Measurements from ENCODE around the gene CAD.

Gene CAD

DNA sequence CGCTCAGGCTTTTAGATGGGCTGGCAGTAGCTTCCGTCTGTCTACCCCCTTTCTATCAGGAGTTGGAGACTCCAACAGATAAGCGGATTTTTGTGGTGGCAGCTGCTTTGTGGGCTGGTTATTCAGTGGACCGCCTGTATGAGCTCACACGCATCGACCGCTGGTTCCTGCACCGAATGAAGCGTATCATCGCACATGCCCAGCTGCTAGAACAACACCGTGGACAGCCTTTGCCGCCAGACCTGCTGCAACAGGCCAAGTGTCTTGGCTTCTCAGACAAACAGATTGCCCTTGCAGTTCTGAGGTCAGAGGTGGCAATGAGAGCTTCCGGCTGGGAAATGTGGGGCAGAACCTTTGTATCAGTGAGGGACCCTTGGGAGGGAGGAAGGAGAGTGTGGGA is 14.8 kb downstream of the CAD start:
- no peak for DNase-seq

DNA sequence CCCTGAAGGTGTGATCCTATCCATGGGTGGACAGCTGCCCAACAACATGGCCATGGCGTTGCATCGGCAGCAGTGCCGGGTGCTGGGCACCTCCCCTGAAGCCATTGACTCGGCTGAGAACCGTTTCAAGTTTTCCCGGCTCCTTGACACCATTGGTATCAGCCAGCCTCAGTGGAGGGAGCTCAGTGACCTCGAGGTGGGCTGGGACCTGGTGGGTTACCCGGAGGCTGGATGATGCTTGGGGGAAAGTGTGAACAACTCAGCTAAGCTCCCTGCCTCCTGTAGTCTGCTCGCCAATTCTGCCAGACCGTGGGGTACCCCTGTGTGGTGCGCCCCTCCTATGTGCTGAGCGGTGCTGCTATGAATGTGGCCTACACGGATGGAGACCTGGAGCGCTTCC is 16.2 kb downstream of the CAD start:
- no peak for DNase-seq

DNA sequence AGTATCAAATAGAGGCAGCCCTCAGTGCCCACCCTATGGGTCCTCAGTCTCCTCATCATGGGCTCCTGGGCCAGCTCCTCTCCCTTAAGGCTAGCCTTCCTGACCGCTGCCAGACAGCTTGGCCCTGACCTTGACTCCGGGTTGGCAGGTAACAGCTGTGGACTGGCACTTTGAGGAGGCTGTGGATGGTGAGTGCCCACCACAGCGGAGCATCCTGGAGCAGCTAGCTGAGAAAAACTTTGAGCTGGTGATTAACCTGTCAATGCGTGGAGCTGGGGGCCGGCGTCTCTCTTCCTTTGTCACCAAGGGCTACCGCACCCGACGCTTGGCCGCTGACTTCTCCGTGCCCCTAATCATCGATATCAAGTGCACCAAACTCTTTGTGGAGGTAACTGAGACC is 19.0 kb downstream of the CAD start:
- DNase-seq = no peak

DNA sequence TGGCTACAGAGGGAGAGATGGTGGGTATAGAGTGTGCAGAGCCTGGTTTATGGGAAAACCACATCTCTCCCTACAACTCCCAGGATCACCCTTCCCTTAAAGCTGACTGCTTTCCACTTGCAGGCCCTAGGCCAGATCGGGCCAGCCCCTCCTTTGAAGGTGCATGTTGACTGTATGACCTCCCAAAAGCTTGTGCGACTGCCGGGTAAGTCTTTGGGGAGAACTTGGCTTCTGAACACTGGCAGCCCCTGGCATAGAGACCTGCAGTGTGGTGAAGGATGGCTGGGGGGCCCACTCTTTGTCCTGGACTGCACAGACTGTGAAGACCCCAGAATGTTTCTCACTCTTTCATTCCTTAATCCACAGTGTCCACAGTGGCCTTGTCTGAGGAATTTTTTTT is 19.5 kb downstream of the CAD start:
- DNase-seq = no peak

DNA sequence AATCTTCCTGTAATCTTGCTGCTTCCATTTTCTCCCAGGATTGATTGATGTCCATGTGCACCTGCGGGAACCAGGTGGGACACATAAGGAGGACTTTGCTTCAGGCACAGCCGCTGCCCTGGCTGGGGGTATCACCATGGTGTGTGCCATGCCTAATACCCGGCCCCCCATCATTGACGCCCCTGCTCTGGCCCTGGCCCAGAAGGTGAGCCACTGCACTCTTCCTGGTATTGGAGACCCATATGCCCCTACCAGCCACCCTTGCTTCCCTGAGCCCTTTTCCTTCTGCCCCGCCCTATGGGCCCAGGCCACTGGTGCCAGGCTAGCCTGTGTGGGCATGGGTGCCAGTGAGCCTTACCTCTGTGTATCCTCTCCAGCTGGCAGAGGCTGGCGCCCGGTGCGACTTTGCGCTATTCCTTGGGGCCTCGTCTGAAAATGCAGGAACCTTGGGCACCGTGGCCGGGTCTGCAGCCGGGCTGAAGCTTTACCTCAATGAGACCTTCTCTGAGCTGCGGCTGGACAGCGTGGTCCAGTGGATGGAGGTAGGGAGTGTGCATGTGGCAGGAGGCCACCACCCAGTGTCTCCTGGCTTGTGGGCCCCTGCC is 20.3 kb downstream of the CAD start:
- DNase-seq = no peak

DNA sequence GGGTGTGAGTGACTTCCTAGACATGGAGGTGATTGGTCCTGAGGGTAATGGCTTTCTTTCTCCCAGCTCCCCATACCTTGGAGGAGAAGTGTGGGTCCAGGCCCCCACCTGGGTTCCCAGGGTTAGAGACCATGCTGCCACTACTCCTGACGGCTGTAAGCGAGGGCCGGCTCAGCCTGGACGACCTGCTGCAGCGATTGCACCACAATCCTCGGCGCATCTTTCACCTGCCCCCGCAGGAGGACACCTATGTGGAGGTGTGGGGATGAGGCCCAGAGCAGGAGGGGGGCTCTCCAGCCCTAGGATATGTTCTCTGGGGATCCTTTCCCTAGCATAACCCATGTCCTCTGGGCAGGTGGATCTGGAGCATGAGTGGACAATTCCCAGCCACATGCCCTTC is 21.8 kb downstream of the CAD start:
- no peak for DNase-seq

DNA sequence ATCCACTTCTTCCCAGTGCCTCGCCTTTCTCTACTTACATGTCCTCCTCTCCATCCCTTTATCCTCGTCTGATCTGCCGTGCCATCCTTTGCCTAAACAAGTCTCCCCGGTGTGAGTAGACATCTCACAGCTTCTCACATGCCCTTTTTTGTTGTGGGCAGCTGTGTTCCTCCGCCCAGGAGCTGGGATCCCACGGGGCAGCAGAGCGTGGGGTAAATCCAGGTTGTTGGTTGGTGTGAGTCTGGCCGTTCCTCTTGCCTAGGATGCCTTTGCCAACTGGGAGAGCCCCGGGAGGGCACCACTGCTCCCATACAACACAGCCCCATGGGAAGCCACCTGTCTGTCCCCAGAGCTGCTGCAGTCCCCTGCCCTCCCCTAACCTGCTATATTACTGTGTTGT is 23.2 kb downstream of the CAD start:
- DNase-seq = no peak

DNA sequence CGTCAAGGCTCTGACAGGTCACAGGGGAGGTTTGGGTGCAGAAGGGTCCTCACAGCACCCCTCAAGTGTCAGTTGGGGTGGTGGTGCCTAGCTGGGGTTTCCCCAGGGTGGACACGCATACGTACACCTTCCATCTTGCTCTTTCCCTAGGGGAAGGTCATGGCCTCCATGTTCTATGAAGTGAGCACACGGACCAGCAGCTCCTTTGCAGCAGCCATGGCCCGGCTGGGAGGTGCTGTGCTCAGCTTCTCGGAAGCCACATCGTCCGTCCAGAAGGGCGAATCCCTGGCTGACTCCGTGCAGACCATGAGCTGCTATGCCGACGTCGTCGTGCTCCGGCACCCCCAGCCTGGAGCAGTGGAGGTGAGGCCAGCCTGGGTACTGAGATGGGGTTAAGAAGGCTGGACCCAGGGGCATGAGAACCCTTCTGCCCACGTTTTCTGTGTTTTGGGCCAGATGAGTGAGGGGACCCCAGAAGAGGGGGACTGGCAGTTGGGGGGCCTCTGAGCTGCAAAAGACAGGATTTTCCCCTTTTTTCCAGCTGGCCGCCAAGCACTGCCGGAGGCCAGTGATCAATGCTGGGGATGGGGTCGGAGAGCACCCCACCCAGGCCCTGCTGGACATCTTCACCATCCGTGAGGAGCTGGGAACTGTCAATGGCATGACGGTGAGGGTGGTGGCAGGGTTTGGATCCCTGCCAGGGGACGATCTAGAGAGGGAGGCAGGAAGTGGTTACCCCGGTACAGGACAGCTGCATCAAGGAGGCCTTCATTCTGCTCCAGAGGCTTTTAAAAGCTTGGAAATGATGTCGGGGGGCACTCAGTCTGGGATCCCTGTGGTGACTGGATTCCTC is 24.8 kb downstream of the CAD start:
- no peak for DNase-seq

DNA sequence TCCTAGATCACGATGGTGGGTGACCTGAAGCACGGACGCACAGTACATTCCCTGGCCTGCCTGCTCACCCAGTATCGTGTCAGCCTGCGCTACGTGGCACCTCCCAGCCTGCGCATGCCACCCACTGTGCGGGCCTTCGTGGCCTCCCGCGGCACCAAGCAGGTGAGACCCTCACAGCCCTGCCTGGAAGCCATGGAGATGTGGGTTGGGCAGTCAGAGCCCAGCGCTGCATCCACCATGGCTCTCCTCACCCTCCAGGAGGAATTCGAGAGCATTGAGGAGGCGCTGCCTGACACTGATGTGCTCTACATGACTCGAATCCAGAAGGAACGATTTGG is 25.4 kb downstream of the CAD start:
- no peak for DNase-seq

DNA sequence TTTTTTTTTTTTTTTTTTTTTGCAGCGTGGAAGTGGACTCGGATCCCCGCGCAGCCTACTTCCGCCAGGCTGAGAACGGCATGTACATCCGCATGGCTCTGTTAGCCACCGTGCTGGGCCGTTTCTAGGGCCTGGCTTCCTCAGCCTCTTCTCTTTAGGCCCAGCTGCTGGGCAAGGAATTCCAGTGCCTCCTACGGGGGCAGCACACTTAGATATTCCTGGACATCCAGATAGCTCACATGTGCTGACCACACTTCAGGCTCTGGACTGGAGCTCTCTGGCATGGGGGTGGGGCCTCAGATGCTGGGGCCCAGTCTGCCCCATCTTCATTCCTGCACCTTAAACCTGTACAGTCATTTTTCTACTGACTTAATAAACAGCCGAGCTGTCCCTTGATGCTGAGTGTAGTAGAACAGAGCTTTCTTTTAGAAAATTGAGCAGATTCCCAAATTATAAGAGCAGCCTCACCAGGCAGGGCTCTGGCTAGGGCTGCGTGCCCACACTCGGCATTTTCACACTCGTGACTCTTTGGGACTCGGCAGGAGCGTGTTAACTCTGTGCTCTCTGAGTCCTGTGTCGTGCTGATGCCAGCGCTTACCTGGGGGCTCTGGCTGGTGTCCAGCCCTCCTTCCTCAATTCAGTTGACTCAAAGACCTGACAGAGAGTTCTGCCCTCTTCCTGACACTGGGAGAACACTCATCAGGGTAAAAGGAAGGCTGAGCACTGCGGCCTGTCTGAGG is 26.4 kb downstream of the CAD start:
- no peak for DNase-seq

DNA sequence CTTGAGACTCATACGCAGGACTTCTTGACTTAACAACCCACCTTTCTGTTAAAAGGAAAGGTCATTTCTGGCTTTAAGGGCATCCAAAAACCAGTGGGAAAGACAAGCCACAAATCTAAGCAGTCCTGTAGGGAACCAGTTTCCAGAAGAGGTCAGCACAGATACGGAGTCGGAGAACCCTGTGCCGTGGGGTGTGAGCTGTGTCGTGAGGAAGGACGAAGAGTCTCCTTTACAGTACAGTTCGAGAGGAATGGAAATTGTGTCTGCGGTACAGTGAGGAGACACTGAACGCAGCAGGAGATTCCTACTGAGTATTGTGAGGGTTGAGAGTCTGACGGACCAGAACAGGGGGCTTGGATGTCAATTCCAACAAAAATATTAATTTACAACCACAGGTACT is 27.9 kb downstream of the CAD start:
- no peak for DNase-seq

DNA sequence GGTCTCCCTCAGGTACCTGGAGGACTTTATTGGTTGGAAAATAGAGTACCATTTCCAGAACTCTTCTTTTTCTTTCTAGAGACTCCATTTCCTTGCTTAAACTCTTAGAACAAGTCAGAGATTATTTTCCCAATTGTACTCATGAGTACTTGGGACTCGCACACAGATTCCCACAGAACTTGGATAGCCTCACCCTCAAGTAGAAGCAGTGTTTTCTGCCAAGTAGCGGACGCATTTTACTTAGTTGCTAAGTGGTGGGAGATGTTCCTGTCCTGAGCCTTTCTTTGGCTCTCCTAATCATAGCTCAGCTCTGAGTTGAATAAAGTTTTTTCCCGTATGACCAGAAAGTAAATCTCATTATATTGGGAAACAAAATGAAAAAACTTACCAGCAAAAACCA is 28.5 kb downstream of the CAD start:
- peak; percentile 5 for DNase-seq

DNA sequence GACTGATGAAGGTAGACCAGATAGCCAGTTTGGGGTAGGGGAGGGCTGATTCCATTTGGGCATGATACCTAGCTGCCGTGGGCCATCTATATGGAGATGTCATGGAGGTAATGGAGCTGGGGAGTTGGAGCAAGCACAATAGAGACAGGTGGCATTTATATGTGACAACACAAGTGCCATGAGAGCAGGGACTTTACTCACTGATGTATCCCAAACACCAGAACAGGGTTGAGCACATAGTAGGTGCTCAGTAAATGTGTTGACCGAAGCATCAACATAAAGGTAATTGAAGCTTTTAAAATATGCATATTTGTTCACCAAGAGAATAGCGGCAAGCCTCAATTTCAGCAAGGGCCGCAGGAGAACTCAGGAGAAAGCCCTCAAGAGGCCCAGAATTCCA is 30.7 kb downstream of the CAD start:
- DNase-seq = no peak

DNA sequence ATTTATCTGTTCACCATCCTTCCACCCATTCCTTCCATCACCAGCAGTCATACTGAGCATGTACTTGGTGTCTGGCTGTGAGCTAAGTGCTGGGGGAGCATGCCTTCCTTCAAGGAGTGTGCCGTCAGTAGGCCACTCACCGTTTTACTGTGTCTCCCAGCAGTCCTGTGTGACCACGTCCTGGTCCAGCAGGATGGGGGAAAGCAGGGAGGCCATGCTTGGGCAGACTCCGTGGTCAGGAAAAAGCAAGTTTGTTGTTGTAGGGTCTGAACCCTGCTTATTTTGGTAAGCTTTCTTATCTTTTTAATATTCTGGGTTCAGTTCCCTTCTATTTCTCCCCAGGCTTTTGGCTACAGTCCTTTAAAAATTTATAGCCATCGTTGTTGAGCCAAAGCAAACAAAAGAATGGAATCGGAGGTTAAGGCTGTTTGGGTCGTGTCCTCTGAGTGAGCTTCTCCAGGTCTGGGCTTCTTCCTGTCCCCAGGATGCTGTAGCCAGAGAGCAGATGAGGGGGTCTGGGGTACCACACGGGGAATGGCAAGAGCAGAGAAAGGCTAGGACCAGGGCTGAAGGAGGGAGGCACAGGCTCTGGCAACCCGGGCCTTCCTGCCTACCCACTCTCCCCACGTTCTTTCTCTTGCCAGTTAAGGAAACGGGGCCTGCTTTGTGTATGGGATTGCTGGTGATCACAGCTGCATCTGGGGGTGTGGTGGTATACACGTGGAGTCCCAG is 32.2 kb downstream of the CAD start:
- DNase-seq = no peak

DNA sequence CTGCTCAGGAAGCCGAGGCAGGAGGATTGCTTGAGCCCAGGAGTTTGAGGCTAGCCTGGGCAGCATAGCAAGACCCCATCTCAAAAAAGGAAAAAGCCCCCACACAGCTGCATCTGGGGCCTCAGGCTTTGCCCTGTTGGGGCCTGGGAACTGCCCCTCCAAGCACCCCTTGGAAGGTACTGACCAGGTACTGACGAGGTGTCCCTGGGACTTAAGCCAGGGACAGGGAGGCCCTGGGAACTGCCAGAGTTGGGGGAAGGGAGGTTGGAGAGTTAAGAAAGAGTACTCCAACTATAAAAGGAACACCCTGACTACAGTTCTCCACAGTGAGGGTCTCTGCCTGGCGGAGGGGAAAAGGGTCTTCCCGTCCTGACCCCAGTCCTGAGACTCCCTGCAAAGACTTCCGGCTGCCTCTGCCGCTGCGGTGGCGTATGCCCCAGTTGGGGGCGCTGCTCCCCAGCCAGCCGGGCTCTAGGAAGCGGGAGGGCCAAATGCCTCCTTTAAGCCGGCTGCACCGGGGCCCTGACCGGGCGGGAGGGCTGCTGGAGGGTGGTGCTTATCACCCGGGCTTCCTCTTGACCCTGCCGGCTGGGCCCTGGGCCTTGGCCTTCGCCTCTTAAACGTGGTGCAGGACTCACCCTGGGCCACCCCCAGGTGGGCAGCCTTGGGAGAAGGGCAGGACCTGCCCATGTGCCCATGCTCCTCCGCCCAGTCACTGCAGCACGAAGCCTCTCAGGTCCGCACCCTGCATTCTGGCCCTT is 32.9 kb downstream of the CAD start:
- peak; percentile 8 for DNase-seq

DNA sequence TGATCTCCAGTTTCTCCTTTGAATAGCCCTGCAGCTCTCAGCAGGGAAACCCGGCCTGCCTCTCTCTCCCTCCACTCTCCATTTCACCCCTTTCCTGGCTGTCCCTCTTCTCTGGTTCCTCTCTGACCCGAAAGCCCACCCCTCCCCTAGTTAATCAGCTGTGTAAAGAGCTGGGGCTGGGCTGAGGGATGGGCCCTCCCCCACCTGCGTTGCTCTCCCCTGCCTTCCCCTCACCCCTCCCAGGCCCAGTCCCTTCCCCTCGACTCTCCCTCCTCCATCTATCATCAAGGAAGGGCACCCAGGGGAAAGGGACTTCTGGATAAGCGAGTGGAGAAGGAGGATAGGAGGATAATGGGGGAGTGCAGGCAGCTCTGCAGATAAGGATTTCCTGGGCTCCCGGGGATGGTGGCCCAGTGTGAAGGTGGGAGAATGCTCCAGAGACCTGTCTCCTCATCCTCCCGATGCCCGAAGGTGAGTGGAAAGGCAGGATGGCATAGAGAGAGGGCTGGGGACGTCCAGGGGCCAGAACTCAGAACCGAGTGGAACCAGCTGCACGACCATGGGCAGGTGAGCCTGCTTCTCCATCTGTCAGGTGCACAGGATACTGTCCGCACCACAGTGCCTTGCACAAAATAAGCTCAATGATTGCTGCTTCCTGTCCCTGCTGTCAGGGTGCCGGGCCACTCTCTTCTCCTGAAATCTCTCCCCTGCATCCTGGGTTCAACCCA is 33.6 kb downstream of the CAD start:
- no peak for DNase-seq

DNA sequence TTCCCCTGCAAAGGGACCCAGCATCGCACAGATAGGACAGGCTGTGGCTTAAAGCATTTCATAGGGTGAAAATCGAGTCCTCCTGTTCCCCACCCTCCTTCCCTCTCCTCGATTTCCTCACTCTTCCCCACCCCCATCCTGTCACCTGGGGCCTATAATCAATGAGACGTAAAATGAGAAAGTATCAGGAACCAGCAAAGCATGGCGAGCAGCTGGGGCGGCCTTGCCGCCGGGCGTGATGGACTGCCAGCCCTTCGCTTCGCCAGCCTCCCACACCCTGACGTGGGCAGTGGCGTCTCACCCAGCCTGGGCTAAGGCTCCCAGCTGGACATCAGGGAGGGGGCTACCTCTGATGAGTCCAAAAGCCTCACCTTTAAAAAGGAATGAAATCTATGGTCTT is 34.6 kb downstream of the CAD start:
- no peak for DNase-seq

DNA sequence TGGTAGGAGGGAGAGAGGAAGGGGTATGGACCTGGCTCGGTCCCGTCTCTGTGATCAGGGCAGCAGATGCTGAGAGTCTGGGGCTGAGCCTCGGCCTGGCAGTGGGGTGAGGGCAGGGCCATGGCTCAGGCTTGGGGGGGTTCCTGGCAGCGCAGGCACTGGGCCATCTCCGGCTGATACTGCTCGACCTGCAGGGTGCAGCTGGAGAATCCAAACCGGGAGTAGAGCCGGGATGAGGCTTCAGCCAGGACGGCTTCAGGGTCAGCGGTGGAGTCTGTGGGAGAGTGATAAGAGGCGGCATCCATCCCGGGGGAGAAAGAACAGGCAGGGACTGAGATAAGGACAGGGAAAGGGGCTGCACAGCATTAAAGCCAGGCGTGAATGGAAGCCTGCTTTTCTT is 38.0 kb downstream of the CAD start:
- DNase-seq = no peak

DNA sequence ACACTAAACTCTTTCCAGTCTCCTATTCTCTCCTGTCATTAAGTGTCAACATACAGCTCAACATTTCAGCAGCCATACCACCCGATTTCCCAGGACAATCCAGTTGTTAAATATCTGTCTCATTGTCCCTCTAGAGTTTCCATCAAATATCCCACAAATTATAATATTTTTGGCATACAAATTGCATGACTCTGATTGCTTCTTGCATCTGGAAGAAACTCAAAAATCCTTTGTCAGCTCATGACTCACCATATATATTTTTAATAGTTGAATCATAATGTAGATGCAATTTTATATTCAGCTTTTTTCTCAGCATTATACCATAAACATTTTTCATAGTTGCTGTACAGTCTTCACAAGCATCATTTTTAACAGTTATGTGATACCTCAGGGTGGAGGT is 38.5 kb downstream of the CAD start:
- no peak for DNase-seq

DNA sequence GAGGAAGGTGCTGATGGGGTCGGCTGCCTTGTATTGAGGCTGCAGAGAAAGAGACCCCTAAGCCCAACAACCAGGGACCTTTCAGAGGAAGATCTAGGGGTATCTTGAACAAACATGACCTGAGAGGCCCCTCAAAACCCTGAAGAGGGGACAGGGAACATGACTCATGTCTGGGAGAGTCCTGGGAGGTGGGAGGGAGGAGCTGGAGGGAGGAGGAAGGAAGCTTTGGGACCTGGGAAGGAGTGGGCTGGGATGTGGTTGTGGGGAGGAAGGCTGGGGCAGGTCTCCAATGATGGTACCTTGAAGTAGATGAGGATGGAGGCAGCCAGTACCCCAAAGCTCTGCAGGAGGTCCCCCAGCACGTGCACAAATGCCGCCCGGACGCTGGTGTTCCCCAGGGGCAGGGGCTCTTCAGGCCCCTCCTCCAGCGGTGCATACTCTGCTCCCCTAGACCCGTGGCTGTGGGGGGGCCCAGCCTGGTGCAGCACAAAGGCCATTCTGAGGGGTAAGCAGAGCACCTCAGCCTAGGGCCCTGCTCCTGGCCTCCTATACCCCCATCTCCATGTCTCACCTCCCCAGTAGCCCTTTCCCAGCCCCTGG is 39.8 kb downstream of the CAD start:
- no peak for DNase-seq

DNA sequence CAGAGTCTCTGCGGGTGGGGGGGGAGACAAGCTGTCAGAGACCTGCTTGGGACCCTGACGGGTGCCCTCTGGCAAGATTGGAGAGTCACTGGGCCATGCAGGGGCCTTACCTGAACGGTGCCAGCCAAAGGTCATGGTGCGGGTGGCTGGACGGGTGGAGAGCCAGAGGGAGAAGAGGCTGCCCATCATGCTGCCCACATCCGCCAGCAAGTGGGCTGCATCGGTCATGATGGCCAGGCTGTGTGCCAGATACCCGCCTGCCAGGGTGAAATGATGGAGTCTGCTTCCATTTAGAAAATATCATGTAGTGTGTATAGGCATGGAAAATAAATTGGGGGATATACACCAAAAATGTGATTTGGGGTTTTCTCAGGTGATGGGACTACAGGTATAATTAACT is 40.9 kb downstream of the CAD start:
- DNase-seq = no peak

All from midbrain (tissue), 1 donor.